Neural cell (in vitro differentiated cells): ENCODE measurements around the gene PARK7. TPM values are rescaled to one million over a fixed set of nuclear protein-coding genes. Genes with fewer than 3 reads are reported as not detected.

ENCODE experiments used
- H2AFZ ChIP-seq: fragments of 200-600, 300-800 bp; sonication (generic), shearing (Covaris generic); 2 replicates; pipeline ENCODE4 v1.6.0; 2014; ENCODE audit warnings: low read depth, mild to moderate bottlenecking, antibody characterized with exemption, low read length, moderate library complexity
- H3F3A ChIP-seq: fragments of 200-600 bp; shearing (Covaris generic); 2 replicates; pipeline ENCODE4 v1.6.1; 2016; ENCODE audit warnings: mild to moderate bottlenecking, moderate library complexity, mixed read lengths, antibody characterized with exemption, low read length; ENCODE audit not compliant: insufficient read depth, poor library complexity, severe bottlenecking
- H3K27ac ChIP-seq: fragments of 200-600, 300-800 bp; sonication (generic), shearing (Covaris generic); 2 replicates; pipeline ENCODE4 v1.5.1; 2014; ENCODE audit warnings: mild to moderate bottlenecking, low read length, moderate library complexity
- H3K27me3 ChIP-seq: fragments of 300-800, 200-600 bp; sonication (generic), shearing (Covaris generic); 2 replicates; pipeline ENCODE4 v1.6.0; 2014; ENCODE audit warnings: mild to moderate bottlenecking, low read depth, low read length, moderate library complexity; ENCODE audit not compliant: insufficient read depth
- H3K36me3 ChIP-seq: fragments of 300-800, 200-600 bp; sonication (generic), shearing (Covaris generic); 2 replicates; pipeline ENCODE4 v1.5.1; 2014; ENCODE audit warnings: mild to moderate bottlenecking, antibody characterized with exemption, low read length, moderate library complexity; ENCODE audit not compliant: insufficient read depth
- H3K4me2 ChIP-seq: fragments of 300-800, 200-600 bp; sonication (generic), shearing (Covaris generic); 2 replicates; pipeline ENCODE4 v1.6.0; 2014; ENCODE audit warnings: mild to moderate bottlenecking, low read length
- H3K4me3 ChIP-seq: fragments of 300-800, 200-600 bp; sonication (generic), shearing (Covaris generic); 2 replicates; pipeline ENCODE4 v1.5.1; 2014; ENCODE audit warnings: mild to moderate bottlenecking, low read length, moderate library complexity
- H3K79me2 ChIP-seq: fragments of 200-600 bp; shearing (Covaris generic); replicated peaks from 2 replicates; pipeline ENCODE4 v1.6.0; 2014; ENCODE audit warnings: mild to moderate bottlenecking, low read length, moderate library complexity; ENCODE audit not compliant: insufficient read depth
- H3K9ac ChIP-seq: fragments of 300-800, 200-600 bp; sonication (generic), shearing (Covaris generic); 2 replicates; pipeline ENCODE4 v1.6.1; 2016; ENCODE audit warnings: mild to moderate bottlenecking, low read length, mixed read lengths
- H3K9me2 ChIP-seq: fragments of 200-600 bp; shearing (Covaris generic); 2 replicates; pipeline ENCODE4 v1.6.1; 2016; ENCODE audit warnings: mild to moderate bottlenecking, low read length, mixed read lengths; ENCODE audit not compliant: insufficient read depth
- H3K9me3 ChIP-seq: fragments of 200-600, 300-800 bp; sonication (generic), shearing (Covaris generic); 2 replicates; pipeline ENCODE4 v1.6.1; 2016; ENCODE audit warnings: mild to moderate bottlenecking, mixed run types, low read length, moderate library complexity, mixed read lengths
- H4K20me1 ChIP-seq: fragments of 200-600 bp; shearing (Covaris generic); 2 replicates; pipeline ENCODE4 v1.6.1; 2016; ENCODE audit warnings: mild to moderate bottlenecking, mixed run types; ENCODE audit not compliant: insufficient read depth
- CTCF ChIP-seq: fragments of 450-650 bp; IDR thresholded peaks from 2 replicates; pipeline ENCODE4 v1.5.1; 2014; ENCODE audit warnings: antibody characterized with exemption, mild to moderate bottlenecking, moderate library complexity; ENCODE audit not compliant: poor library complexity, severe bottlenecking
- EP300 ChIP-seq: fragments of 450-650 bp; conservative IDR thresholded peaks from 2 replicates; pipeline ENCODE4 v1.6.1; 2014; ENCODE audit warnings: antibody characterized with exemption, mild to moderate bottlenecking, moderate library complexity; ENCODE audit not compliant: poor library complexity, severe bottlenecking
- EZH2 ChIP-seq: fragments of 200-600, 300-800 bp; shearing (Covaris generic), sonication (generic); IDR thresholded peaks from 2 replicates; pipeline ENCODE4 v1.6.1; 2014; ENCODE audit warnings: antibody characterized with exemption, low read length, borderline replicate concordance, mild to moderate bottlenecking; ENCODE audit not compliant: insufficient read depth, poor library complexity, severe bottlenecking
- MXI1 ChIP-seq: fragments of 450-650 bp; conservative IDR thresholded peaks from 2 replicates; pipeline ENCODE4 v1.6.1; 2014; ENCODE audit warnings: antibody characterized with exemption, mild to moderate bottlenecking; ENCODE audit not compliant: poor library complexity, severe bottlenecking
- POLR2AphosphoS5 ChIP-seq: IDR thresholded peaks from 2 replicates; pipeline ENCODE4 v1.6.1; 2012
- RAD21 ChIP-seq: fragments of 450-650 bp; conservative IDR thresholded peaks from 2 replicates; pipeline ENCODE4 v1.6.1; 2014; ENCODE audit warnings: antibody characterized with exemption, mild to moderate bottlenecking, moderate library complexity
- REST ChIP-seq: IDR thresholded peaks from 2 replicates; pipeline ENCODE4 v1.6.1; 2012; ENCODE audit warnings: borderline replicate concordance
- SMC3 ChIP-seq: fragments of 450-650 bp; conservative IDR thresholded peaks from 2 replicates; pipeline ENCODE4 v1.6.1; 2014; ENCODE audit warnings: antibody characterized with exemption, mild to moderate bottlenecking, moderate library complexity; ENCODE audit not compliant: poor library complexity
- TAF1 ChIP-seq: IDR thresholded peaks from 2 replicates; pipeline ENCODE4 v1.6.1; 2012; ENCODE audit warnings: low read depth
- polyA plus RNA-seq: library from polyadenylated mRNA; depleted of rRNA; stranded (reverse); fragments of >200 nt; gene quantifications from 2 replicates; pipeline ENCODE4 v1.2.3, GENCODE V29; 2014

The PARK7 gene
- polyA plus RNA-seq, 1 donor from 2014 or later = 378 TPM

GRCh38 chr1:7993593-7994479 is 32.3 kb downstream of the PARK7 start:
- no peaks in the 10 kb centered on the region for H3F3A ChIP-seq
- no peaks in the 10 kb centered on the region for H3K36me3 ChIP-seq
- no peak overlapping the region for H3K9ac ChIP-seq
- TF ChIP-seq SMC3 (no peak), TAF1 (no peak), EP300 (no peak), POLR2AphosphoS5 (no peak), RAD21 (no peak), CTCF (no peak), MXI1 (no peak), EZH2 (no peak), REST (no peak)
- no peak overlapping the region for H3K4me2 ChIP-seq
- no peak overlapping the region for H3K27ac ChIP-seq
- no peak overlapping the region for H3K4me3 ChIP-seq
- no peaks in the 10 kb centered on the region for H3K9me3 ChIP-seq
- no peaks in the 10 kb centered on the region for H4K20me1 ChIP-seq
- no peaks in the 10 kb centered on the region for H3K79me2 ChIP-seq
- H2AFZ ChIP-seq = no peak overlapping the region
- H3K9me2 ChIP-seq = no peaks in the 10 kb centered on the region
- no peaks in the 10 kb centered on the region for H3K27me3 ChIP-seq

GRCh38 chr1:7994827-7995226 is 33.3 kb downstream of the PARK7 start:
- no peak overlapping the region for H3K4me2 ChIP-seq
- no peaks in the 10 kb centered on the region for H3K9me3 ChIP-seq
- H2AFZ ChIP-seq = no peak overlapping the region
- no peak overlapping the region for H3K9ac ChIP-seq
- no peak overlapping the region for H3K4me3 ChIP-seq
- no peaks in the 10 kb centered on the region for H3K36me3 ChIP-seq
- H3F3A ChIP-seq = no peaks in the 10 kb centered on the region
- H4K20me1 ChIP-seq = no peaks in the 10 kb centered on the region
- H3K79me2 ChIP-seq = no peaks in the 10 kb centered on the region
- no peak overlapping the region for H3K27ac ChIP-seq
- TF ChIP-seq EZH2 (no peak), TAF1 (no peak), MXI1 (no peak), EP300 (no peak), POLR2AphosphoS5 (no peak), REST (no peak), CTCF (no peak), RAD21 (no peak), SMC3 (no peak)
- H3K27me3 ChIP-seq = no peaks in the 10 kb centered on the region
- no peaks in the 10 kb centered on the region for H3K9me2 ChIP-seq
